Stimulated activated CD8-positive, alpha-beta memory T cell treated with anti-CD3 and anti-CD28 coated beads, Interleukin-12 subunit alpha, Interleukin-12 subunit beta, amount 100 ng/mL, for 4 hours (primary cell): ENCODE data around the gene HSPA1A.

Source experiments
- DNase-seq: peaks from one replicate; pipeline ENCODE4 v3.0.0-alpha.2; 2020; ENCODE audit warnings: low read depth

Gene HSPA1A

GRCh38 chr6:31865205-31866118, 50.1 kb downstream of the HSPA1A start:
- DNase-seq: no peak
